Activated CD4-positive, alpha-beta memory T cell treated with anti-CD3 and anti-CD28 coated beads, Interleukin-2, amount 10 ng/mL, durations not matched to agents 7 days and 5 days (primary cell): ENCODE results near the gene C19orf53. TPM values are rescaled to one million over a fixed set of nuclear protein-coding genes. Genes with fewer than 3 reads are reported as not detected.

Experiments
- CTCF ChIA-PET: fragments of 350-600 bp; sonication (Branson Sonifier 250); formaldehyde crosslinking; loops from one replicate; lab custom pipeline; 2021; ENCODE audit warnings: antibody characterized with exemption, inconsistent platforms; lab: Charles Lee
- POLR2A ChIA-PET: fragments of 350-600 bp; sonication (Branson Sonifier 250); formaldehyde crosslinking; loops from one replicate; lab custom pipeline; 2021; ENCODE audit warnings: antibody characterized with exemption; lab: Charles Lee
- DNase-seq: peaks from one replicate; pipeline ENCODE4 v3.0.0-alpha.2; 2020
- H3K27ac Mint-ChIP-seq: one replicate; pipeline ENCODE4 v1.8.0; 2021; ENCODE audit warnings: mild to moderate bottlenecking, mixed read lengths
- H3K27me3 Mint-ChIP-seq: one replicate; pipeline ENCODE4 v1.8.0; 2021; ENCODE audit warnings: mixed read lengths
- H3K36me3 Mint-ChIP-seq: one replicate; pipeline ENCODE4 v1.8.0; 2021; ENCODE audit warnings: low read depth, mixed read lengths
- H3K4me1 Mint-ChIP-seq: one replicate; pipeline ENCODE4 v1.8.0; 2021; ENCODE audit warnings: mixed read lengths
- H3K4me3 Mint-ChIP-seq: one replicate; pipeline ENCODE4 v1.8.0; 2021; ENCODE audit warnings: mild to moderate bottlenecking, mixed read lengths
- H3K9me3 Mint-ChIP-seq: one replicate; pipeline ENCODE4 v1.8.0; 2021; ENCODE audit warnings: mixed read lengths
- total RNA-seq, 2 experiments: library from RNA; stranded (reverse); gene quantifications; one replicate each; pipeline ENCODE4 v1.2.3, GENCODE V29; 2021

The C19orf53 gene
- total RNA-seq, 2 experiments from 2014 or later = 79.4 to 83.7 TPM

- ChIA-PET CTCF (interaction anchor here (0.6 kb wide), 1 partner anchor 12 kb away, joined by 3 read pairs; no protein-coding TSS in a partner anchor), POLR2A (no interaction called here)
- Mint-ChIP-seq H3K4me1 (peaks cover 21% of the 10 kb centered on the region), H3K36me3 (peaks cover 5% of the 10 kb centered on the region), H3K27ac (no peak overlapping the region), H3K27me3 (no peaks in the 10 kb centered on the region), H3K4me3 (no peak overlapping the region), H3K9me3 (no peaks in the 10 kb centered on the region)
- DNase-seq = no peak
Measured at GRCh38 chr19:13799669-13800068, 25.4 kb downstream of the C19orf53 start.

- CTCF ChIA-PET = no interaction called here
Measured at GRCh38 chr19:13803038-13803437, 28.8 kb downstream of the C19orf53 start.

GRCh38 chr19:13804830-13805683 lies 30.8 kb downstream of the C19orf53 start:
- ChIA-PET CTCF (interaction anchor here (1.1 kb wide), 1 partner anchor 57 kb away, joined by 14 read pairs; no protein-coding TSS in a partner anchor), POLR2A (no interaction called here)
- no peak overlapping the region for H3K4me3 Mint-ChIP-seq
- no peaks in the 10 kb centered on the region for H3K9me3 Mint-ChIP-seq
- peaks cover 17% of the 10 kb centered on the region for H3K36me3 Mint-ChIP-seq
- no peaks in the 10 kb centered on the region for H3K4me1 Mint-ChIP-seq
- H3K27ac Mint-ChIP-seq = no peak overlapping the region
- no peak for DNase-seq
- H3K27me3 Mint-ChIP-seq = no peaks in the 10 kb centered on the region

More at GRCh38 chr19:13803038-13803437, 28.8 kb downstream of the C19orf53 start:
- Mint-ChIP-seq H3K36me3 (peaks cover 12% of the 10 kb centered on the region), H3K4me3 (no peak overlapping the region), H3K9me3 (no peaks in the 10 kb centered on the region), H3K27me3 (no peaks in the 10 kb centered on the region), H3K4me1 (peaks cover under 1% of the 10 kb centered on the region), H3K27ac (no peak overlapping the region)
- POLR2A ChIA-PET = no interaction called here
- DNase-seq = no peak

GRCh38 chr19:13806728-13807127 lies 32.5 kb downstream of the C19orf53 start:
- no peak for DNase-seq
- no peak overlapping the region for H3K4me3 Mint-ChIP-seq
- no peaks in the 10 kb centered on the region for H3K4me1 Mint-ChIP-seq
- ChIA-PET CTCF (no interaction called here), POLR2A (no interaction called here)
- no peaks in the 10 kb centered on the region for H3K27me3 Mint-ChIP-seq
- peaks cover 12% of the 10 kb centered on the region for H3K36me3 Mint-ChIP-seq
- no peaks in the 10 kb centered on the region for H3K9me3 Mint-ChIP-seq
- H3K27ac Mint-ChIP-seq = no peak overlapping the region

GRCh38 chr19:13807421-13808021 lies 33.3 kb downstream of the C19orf53 start:
- no peak overlapping the region for H3K27ac Mint-ChIP-seq
- no peaks in the 10 kb centered on the region for H3K9me3 Mint-ChIP-seq
- H3K36me3 Mint-ChIP-seq = peaks cover 12% of the 10 kb centered on the region
- H3K4me3 Mint-ChIP-seq = no peak overlapping the region
- ChIA-PET POLR2A (no interaction called here), CTCF (no interaction called here)
- H3K27me3 Mint-ChIP-seq = no peaks in the 10 kb centered on the region
- no peaks in the 10 kb centered on the region for H3K4me1 Mint-ChIP-seq
- DNase-seq = no peak

- H3K4me3 Mint-ChIP-seq = no peak overlapping the region
- no peaks in the 10 kb centered on the region for H3K27me3 Mint-ChIP-seq
- H3K4me1 Mint-ChIP-seq = no peaks in the 10 kb centered on the region
- DNase-seq = no peak
- ChIA-PET POLR2A (interaction anchor here (1.4 kb wide), 1 partner anchor 9 kb away, joined by 3 read pairs; no protein-coding TSS in a partner anchor), CTCF (no interaction called here)
- H3K27ac Mint-ChIP-seq = no peak overlapping the region
- peaks cover 17% of the 10 kb centered on the region for H3K36me3 Mint-ChIP-seq
- H3K9me3 Mint-ChIP-seq = no peaks in the 10 kb centered on the region
Measured at GRCh38 chr19:13808856-13809255, 34.6 kb downstream of the C19orf53 start.

GRCh38 chr19:13812544-13812943 lies 38.3 kb downstream of the C19orf53 start:
- POLR2A ChIA-PET = no interaction called here
- H3K9me3 Mint-ChIP-seq = no peaks in the 10 kb centered on the region

GRCh38 chr19:13813147-13813546 lies 38.9 kb downstream of the C19orf53 start:
- peaks cover 2% of the 10 kb centered on the region for H3K4me1 Mint-ChIP-seq
- ChIA-PET CTCF (no interaction called here), POLR2A (no interaction called here)
- peaks cover 14% of the 10 kb centered on the region for H3K36me3 Mint-ChIP-seq
- H3K27me3 Mint-ChIP-seq = no peaks in the 10 kb centered on the region
- H3K4me3 Mint-ChIP-seq = no peak overlapping the region
- no peak overlapping the region for H3K27ac Mint-ChIP-seq
- no peak for DNase-seq
- H3K9me3 Mint-ChIP-seq = no peaks in the 10 kb centered on the region

More at GRCh38 chr19:13812544-13812943, 38.3 kb downstream of the C19orf53 start:
- Mint-ChIP-seq H3K27ac (no peak overlapping the region), H3K4me1 (peaks cover 2% of the 10 kb centered on the region), H3K27me3 (no peaks in the 10 kb centered on the region), H3K4me3 (no peak overlapping the region), H3K36me3 (peaks cover 14% of the 10 kb centered on the region)
- DNase-seq = no peak
- CTCF ChIA-PET = interaction anchor here (0.7 kb wide), 1 partner anchor 50 kb away, joined by 3 read pairs; no protein-coding TSS in a partner anchor

GRCh38 chr19:13814550-13814949 lies 40.3 kb downstream of the C19orf53 start:
- Mint-ChIP-seq H3K27ac (no peak overlapping the region), H3K9me3 (no peaks in the 10 kb centered on the region), H3K27me3 (no peaks in the 10 kb centered on the region), H3K4me1 (peaks cover 2% of the 10 kb centered on the region), H3K4me3 (no peak overlapping the region), H3K36me3 (peaks cover 10% of the 10 kb centered on the region)
- DNase-seq = no peak
- ChIA-PET POLR2A (no interaction called here), CTCF (interaction anchor here (0.6 kb wide), 1 partner anchor 1092 kb away, joined by 5 read pairs; no protein-coding TSS in a partner anchor)

- peaks cover 9% of the 10 kb centered on the region for H3K36me3 Mint-ChIP-seq
- no peak for DNase-seq
- ChIA-PET POLR2A (interaction anchor here (0.7 to 1.2 kb wide), 2 partner anchors 8 to 19 kb away, joined by 3 to 4 read pairs; no protein-coding TSS in a partner anchor), CTCF (no interaction called here)
- H3K27me3 Mint-ChIP-seq = no peaks in the 10 kb centered on the region
- H3K4me3 Mint-ChIP-seq = no peak overlapping the region
- H3K4me1 Mint-ChIP-seq = peaks cover 2% of the 10 kb centered on the region
- H3K27ac Mint-ChIP-seq = no peak overlapping the region
- no peaks in the 10 kb centered on the region for H3K9me3 Mint-ChIP-seq
Measured at GRCh38 chr19:13817018-13817614, 42.9 kb downstream of the C19orf53 start.

- Mint-ChIP-seq H3K27me3 (no peaks in the 10 kb centered on the region), H3K27ac (no peak overlapping the region), H3K4me1 (peaks cover 2% of the 10 kb centered on the region), H3K9me3 (no peaks in the 10 kb centered on the region), H3K4me3 (no peak overlapping the region), H3K36me3 (peaks cover 9% of the 10 kb centered on the region)
- DNase-seq = no peak
- ChIA-PET CTCF (no interaction called here), POLR2A (interaction anchor here (0.7 to 1.2 kb wide), 2 partner anchors 9 to 19 kb away, joined by 3 to 4 read pairs; no protein-coding TSS in a partner anchor)
Measured at GRCh38 chr19:13817615-13818371, 43.5 kb downstream of the C19orf53 start.

- H3K9me3 Mint-ChIP-seq = no peaks in the 10 kb centered on the region
- no peak overlapping the region for H3K27ac Mint-ChIP-seq
- H3K4me1 Mint-ChIP-seq = peaks cover 2% of the 10 kb centered on the region
- ChIA-PET POLR2A (interaction anchor here (2.1 kb wide), 1 partner anchor 28 kb away, joined by 6 read pairs; no protein-coding TSS in a partner anchor), CTCF (interaction anchor here (3.1 kb wide), 1 partner anchor 44 kb away, joined by 8 read pairs; no protein-coding TSS in a partner anchor)
- H3K36me3 Mint-ChIP-seq = peaks cover 5% of the 10 kb centered on the region
- no peaks in the 10 kb centered on the region for H3K27me3 Mint-ChIP-seq
- DNase-seq = no peak
- H3K4me3 Mint-ChIP-seq = no peak overlapping the region
Measured at GRCh38 chr19:13819238-13819637, 45.0 kb downstream of the C19orf53 start.
